GM19193 (cell line): Measurements from ENCODE around the gene PTPRG.

Source experiments
- POLR2A ChIP-seq: IDR thresholded peaks from 4 replicates; pipeline ENCODE4 v1.6.1; 2011; ENCODE audit not compliant: insufficient read depth, insufficient read length; ENCODE audit errors: extremely low read depth

The PTPRG gene

GRCh38 chr3:62183969-62184368 lies 622.6 kb downstream of the PTPRG start:
- no peak for TF ChIP-seq POLR2A

- TF ChIP-seq POLR2A, result no peak
Measured at GRCh38 chr3:62184559-62184958, 623.2 kb downstream of the PTPRG start.

DNA sequence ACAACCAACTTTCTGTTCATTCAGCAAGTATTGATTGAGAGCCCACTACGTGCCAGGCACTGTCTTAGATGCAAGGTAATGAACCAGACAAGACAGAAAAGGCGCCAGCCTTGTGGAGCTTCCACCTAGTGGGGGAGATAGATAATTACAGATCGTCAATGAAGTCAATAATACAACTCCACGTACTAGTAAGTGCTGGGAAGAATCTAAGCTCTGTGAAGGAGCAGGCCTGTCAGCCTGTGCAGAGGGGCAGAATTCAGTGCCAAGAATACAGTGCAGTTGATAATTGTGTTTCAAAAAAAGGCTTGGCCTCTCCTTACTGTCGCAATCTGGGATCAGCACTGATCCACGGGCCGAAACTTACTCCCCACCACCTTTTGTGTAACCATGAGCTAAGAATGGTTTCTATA lies 625.7 kb downstream of the PTPRG start:
- TF ChIP-seq POLR2A, result no peak

GRCh38 chr3:62188681-62189375 lies 627.5 kb downstream of the PTPRG start:
- TF ChIP-seq POLR2A, result no peak

GRCh38 chr3:62189376-62189698 lies 628.0 kb downstream of the PTPRG start:
- TF ChIP-seq POLR2A, result no peak

GRCh38 chr3:62192891-62193290 lies 631.5 kb downstream of the PTPRG start:
- no peak for TF ChIP-seq POLR2A

DNA sequence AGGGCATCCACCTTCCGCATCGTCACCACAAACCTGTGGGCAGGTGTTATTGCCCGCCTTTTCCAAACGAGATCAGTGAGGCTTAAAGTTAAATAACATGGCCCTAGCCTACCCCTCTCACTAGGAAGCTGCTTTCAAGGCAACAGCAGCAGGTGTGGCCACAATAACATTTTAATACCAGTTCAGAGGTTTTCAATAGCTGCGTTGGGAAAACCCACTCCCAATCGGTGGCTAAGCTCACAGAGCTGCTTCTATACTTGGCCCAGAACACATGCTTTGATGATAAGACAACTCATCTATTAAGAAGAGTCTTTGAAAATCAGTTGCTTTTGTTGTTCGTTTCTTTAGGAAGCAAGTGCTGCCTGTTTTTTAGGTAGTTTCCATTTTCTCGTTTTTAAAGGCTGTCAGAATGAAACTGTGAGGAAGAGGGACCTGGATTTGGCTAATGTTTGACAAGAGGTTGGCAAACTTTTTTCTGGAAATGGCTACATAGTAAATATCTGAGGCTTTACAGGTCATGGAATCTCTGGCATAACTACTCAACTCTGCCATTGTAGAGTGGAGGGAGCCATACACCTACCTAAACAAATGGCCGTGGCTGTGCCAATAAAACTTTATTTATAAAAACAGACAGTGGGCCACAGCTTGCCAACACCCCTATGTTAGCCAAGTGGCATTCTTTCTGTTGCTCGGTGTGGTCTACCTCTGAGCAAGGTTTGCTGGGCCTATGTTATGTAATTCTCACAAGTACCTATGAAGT lies 632.4 kb downstream of the PTPRG start:
- TF ChIP-seq POLR2A, result no peak

GRCh38 chr3:62197350-62198012 lies 636.1 kb downstream of the PTPRG start:
- no peak for TF ChIP-seq POLR2A

DNA sequence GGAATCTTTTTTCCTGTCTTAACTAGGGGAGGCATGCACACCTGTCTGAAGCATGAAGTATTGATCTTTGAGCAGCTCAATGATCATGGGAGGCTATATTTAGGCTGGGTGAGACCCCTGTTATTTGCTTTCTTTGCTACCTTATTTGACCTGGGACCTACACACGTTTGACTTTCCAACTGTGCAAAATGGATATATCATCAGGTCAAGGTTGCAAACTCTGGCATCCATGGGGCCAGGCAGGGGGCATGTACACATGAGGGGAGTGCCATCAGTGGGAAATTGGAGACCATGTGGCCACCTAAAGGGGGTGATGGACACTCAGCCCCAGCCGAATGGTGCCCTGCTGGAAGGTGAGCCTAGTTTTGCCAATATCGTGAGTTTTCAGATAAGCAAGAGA lies 637.8 kb downstream of the PTPRG start:
- no peak for TF ChIP-seq POLR2A

DNA sequence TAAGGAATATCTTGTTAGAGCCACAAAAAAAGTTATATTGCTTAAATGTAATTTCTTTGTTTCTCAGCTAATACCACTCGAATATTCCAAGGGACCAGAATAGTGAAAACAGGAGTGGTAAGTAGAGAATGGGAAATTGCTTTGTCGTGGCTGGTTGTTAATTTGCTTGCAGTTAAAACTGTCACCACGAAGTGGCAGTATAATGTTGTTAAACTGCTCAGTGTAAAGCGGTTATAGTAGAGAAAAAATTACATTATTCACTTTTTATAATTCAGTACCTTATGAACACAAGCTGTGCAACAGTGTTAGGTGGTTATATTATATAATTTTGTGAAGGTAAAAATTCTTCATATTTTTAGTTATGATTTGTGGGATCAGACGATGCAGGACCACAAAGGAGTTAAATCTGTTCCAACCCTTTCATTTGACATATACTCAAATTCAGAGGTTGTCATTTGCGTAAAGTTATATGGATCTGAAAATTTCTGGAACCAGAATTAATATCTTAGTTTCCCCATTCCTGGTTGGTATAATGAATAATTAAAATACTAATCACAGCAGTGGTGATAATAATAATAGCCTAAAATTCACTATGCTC lies 640.2 kb downstream of the PTPRG start:
- TF ChIP-seq POLR2A, result no peak

GRCh38 chr3:62203152-62203551 lies 641.8 kb downstream of the PTPRG start:
- TF ChIP-seq POLR2A, result no peak

DNA sequence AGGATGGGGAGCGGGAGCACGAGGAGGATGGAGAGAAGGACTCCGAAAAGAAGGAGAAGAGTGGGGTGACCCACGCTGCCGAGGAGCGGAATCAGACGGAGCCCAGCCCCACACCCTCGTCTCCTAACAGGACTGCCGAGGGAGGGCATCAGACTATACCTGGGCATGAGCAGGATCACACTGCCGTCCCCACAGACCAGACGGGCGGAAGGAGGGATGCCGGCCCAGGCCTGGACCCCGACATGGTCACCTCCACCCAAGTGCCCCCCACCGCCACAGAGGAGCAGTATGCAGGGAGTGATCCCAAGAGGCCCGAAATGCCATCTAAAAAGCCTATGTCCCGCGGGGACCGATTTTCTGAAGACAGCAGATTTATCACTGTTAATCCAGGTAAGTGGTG lies 642.2 kb downstream of the PTPRG start:
- TF ChIP-seq POLR2A, result no peak

GRCh38 chr3:62207197-62207596 lies 645.8 kb downstream of the PTPRG start:
- TF ChIP-seq POLR2A, result no peak

GRCh38 chr3:62208385-62208784 lies 647.0 kb downstream of the PTPRG start:
- TF ChIP-seq POLR2A, result no peak

DNA sequence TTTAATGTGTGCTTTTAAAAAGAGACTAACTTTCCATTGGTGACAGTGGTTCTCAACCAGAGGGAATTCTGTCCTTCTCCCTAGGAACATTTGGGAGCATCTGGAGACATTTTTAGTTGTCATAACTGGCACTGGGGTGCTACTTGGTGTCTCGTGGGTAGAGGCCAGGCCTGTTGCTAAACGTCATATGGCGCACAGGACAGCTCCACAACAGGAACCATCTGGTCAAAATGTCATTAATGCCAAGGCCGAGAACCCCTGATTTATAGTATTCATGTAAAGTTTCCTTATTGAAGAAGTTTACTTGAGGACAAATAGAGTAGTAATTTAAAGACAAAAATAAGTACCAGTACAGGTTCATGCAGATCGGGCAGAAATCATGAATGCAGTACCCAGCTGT lies 647.7 kb downstream of the PTPRG start:
- TF ChIP-seq POLR2A, result no peak
